Hepatocyte (in vitro differentiated cells): ENCODE results near the gene NMNAT3. TPM values are rescaled to one million over a fixed set of nuclear protein-coding genes. Genes with fewer than 3 reads are reported as not detected.
A peak's percentile ranks its signal among the peaks of the same experiment; 100 is the strongest.

Source experiments
- DNase-seq: peaks from one replicate; pipeline ENCODE4 v3.0.0-alpha.2; 2016; ENCODE audit warnings: low spot score
- H2AFZ ChIP-seq: fragments of 200-600 bp; sonication (generic); 2 replicates; pipeline ENCODE4 v1.6.0; 2016; ENCODE audit warnings: antibody characterized with exemption, mild to moderate bottlenecking
- H3K27ac ChIP-seq: fragments of 200-600 bp; sonication (generic); 2 replicates; pipeline ENCODE4 v1.5.1; 2016; ENCODE audit warnings: mild to moderate bottlenecking
- H3K27me3 ChIP-seq: fragments of 200-600 bp; sonication (generic); 2 replicates; pipeline ENCODE4 v1.6.1; 2016
- H3K36me3 ChIP-seq: fragments of 200-600 bp; sonication (generic); replicated peaks from 2 replicates; pipeline ENCODE4 v1.5.1; 2016; ENCODE audit warnings: low read depth; ENCODE audit not compliant: insufficient read depth
- H3K4me1 ChIP-seq: fragments of 200-600 bp; sonication (generic); 2 replicates; pipeline ENCODE4 v1.5.1; 2016; ENCODE audit warnings: mild to moderate bottlenecking, moderate library complexity; ENCODE audit not compliant: insufficient read depth
- H3K4me2 ChIP-seq: fragments of 200-600 bp; sonication (generic); 2 replicates; pipeline ENCODE4 v1.6.0; 2016
- H3K4me3 ChIP-seq: fragments of 200-600 bp; sonication (generic); 2 replicates; pipeline ENCODE4 v1.5.1; 2016; ENCODE audit warnings: mild to moderate bottlenecking
- H3K79me2 ChIP-seq: fragments of 200-600 bp; sonication (generic); 2 replicates; pipeline ENCODE4 v1.6.0; 2017; ENCODE audit warnings: mild to moderate bottlenecking
- H3K9me2 ChIP-seq: fragments of 200-600 bp; sonication (generic); replicated peaks from 2 replicates; pipeline ENCODE4 v1.6.0; 2017; ENCODE audit warnings: mild to moderate bottlenecking; ENCODE audit not compliant: insufficient read depth
- H3K9me3 ChIP-seq: fragments of 200-600 bp; sonication (generic); 2 replicates; pipeline ENCODE4 v1.5.1; 2016; ENCODE audit warnings: low read depth, mild to moderate bottlenecking
- H4K20me1 ChIP-seq: fragments of 200-600 bp; sonication (generic); 2 replicates; pipeline ENCODE4 v1.6.0; 2016; ENCODE audit warnings: mild to moderate bottlenecking; ENCODE audit not compliant: insufficient read depth, poor library complexity, severe bottlenecking
- EZH2 ChIP-seq: fragments of 200-600 bp; sonication (generic); IDR thresholded peaks from 2 replicates; pipeline ENCODE4 v1.6.1; 2016; ENCODE audit warnings: antibody characterized with exemption, mild to moderate bottlenecking, borderline replicate concordance
- EZH2phosphoT487 ChIP-seq: fragments of 200-600 bp; sonication (generic); IDR thresholded peaks from one replicate; pipeline ENCODE4 v1.6.1; 2018; ENCODE audit warnings: antibody characterized with exemption, mild to moderate bottlenecking, low read depth, moderate library complexity; ENCODE audit not compliant: unreplicated experiment, severe bottlenecking
- WGBS: methylation state at CpG from one replicate; pipeline ENCODE4 v1.1.6; 2016; ENCODE audit warnings: low lambda C conversion rate; ENCODE audit errors: missing lambda C conversion rate; 5-methylcytosine and 5-hydroxymethylcytosine counted together
- polyA plus RNA-seq: library from polyadenylated mRNA; unstranded; fragments of >200 nt; fragmentation: Nextera tagmentation; extraction: Ambion mirVana; gene quantifications from 2 replicates; pipeline ENCODE4 v1.2.1, GENCODE V29; 2016
- total RNA-seq: library from RNA; depleted of rRNA; stranded (reverse); fragments of >200 nt; gene quantifications from 2 replicates; pipeline ENCODE4 v1.2.3, GENCODE V29; 2014
- TF ChIP-seq, protein P1 (sequence below): fragments of 200-600 bp; sonication (generic); IDR thresholded peaks from 2 replicates; pipeline ENCODE4 v1.5.1; 2016; ENCODE audit warnings: antibody characterized with exemption, mild to moderate bottlenecking; ENCODE audit not compliant: poor library complexity

NMNAT3 gene
- total and polyA plus RNA-seq, 2 experiments from 2014 or later = 4.7 to 8.3 TPM

DNA sequence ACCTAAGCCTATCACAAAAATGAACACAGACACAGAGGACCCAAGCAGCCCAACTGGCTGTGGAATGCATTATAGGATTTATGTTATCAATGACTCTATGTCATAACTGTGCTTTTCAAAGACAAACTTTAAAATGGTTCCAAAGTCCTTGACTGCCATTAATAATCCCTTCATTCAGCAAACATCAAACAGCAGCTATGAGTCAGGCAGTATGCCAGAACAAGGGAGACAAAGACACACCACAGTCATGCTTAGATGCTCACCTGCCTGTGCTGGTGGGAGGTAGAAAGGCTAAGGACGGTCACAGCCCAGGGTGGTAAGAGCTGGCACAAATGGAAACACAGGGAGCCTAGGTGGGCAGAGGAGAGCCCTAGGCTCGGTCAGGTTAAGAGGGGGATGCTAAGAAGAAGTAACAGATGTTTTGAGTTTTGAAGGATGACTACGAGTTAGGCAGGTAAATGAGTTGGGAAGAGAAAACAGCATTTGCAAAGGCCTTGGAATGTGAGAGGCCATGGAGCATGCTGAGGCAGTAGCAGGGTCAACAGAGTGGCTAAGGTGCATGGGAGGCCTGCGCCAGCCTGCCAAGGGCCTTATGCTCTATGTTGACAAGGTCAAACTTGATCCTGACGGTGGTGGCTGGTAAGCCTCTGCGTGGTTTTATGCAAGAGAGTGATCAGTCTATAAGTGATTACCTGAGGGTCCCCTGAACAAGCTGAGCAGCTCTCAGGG is 23.0 kb downstream of the NMNAT3 start:
- Histone ChIP-seq H3K79me2 (no peaks in the 10 kb centered on the region), H3K4me1 (peaks cover 31% of the 10 kb centered on the region), H3K4me2 (peak overlapping the region; percentile 14), H3K27ac (peak overlapping the region; percentile 86), H2AFZ (no peak overlapping the region), H3K4me3 (no peak overlapping the region), H3K36me3 (no peaks in the 10 kb centered on the region), H3K9me3 (no peaks in the 10 kb centered on the region), H4K20me1 (no peaks in the 10 kb centered on the region), H3K9me2 (no peaks in the 10 kb centered on the region), H3K27me3 (no peaks in the 10 kb centered on the region)
- peak; percentile 66 for DNase-seq
- WGBS = 63% methylated on average over 6 of the region's 6 CpGs
- TF ChIP-seq, protein P1, sequence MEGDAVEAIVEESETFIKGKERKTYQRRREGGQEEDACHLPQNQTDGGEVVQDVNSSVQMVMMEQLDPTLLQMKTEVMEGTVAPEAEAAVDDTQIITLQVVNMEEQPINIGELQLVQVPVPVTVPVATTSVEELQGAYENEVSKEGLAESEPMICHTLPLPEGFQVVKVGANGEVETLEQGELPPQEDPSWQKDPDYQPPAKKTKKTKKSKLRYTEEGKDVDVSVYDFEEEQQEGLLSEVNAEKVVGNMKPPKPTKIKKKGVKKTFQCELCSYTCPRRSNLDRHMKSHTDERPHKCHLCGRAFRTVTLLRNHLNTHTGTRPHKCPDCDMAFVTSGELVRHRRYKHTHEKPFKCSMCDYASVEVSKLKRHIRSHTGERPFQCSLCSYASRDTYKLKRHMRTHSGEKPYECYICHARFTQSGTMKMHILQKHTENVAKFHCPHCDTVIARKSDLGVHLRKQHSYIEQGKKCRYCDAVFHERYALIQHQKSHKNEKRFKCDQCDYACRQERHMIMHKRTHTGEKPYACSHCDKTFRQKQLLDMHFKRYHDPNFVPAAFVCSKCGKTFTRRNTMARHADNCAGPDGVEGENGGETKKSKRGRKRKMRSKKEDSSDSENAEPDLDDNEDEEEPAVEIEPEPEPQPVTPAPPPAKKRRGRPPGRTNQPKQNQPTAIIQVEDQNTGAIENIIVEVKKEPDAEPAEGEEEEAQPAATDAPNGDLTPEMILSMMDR = no peak
- no peak for TF ChIP-seq EZH2
- no peak for TF ChIP-seq EZH2phosphoT487

- Histone ChIP-seq H3K79me2 (no peaks in the 10 kb centered on the region), H3K9me3 (no peaks in the 10 kb centered on the region), H3K36me3 (no peaks in the 10 kb centered on the region), H4K20me1 (no peaks in the 10 kb centered on the region), H2AFZ (no peak overlapping the region), H3K27me3 (no peaks in the 10 kb centered on the region), H3K4me3 (no peak overlapping the region), H3K27ac (peak overlapping the region; percentile 75), H3K9me2 (no peaks in the 10 kb centered on the region), H3K4me1 (peaks cover 31% of the 10 kb centered on the region), H3K4me2 (peak overlapping the region; percentile 15)
- WGBS = 71% methylated on average over 9 of the region's 9 CpGs
- TF ChIP-seq, protein P1 = no peak
- no peak for TF ChIP-seq EZH2
- no peak for TF ChIP-seq EZH2phosphoT487
- peak; percentile 23 for DNase-seq
Observed at GRCh38 chr3:139653582-139653981, 24.2 kb downstream of the NMNAT3 start.

- peak overlapping the region; percentile 75 for H3K27ac ChIP-seq
- WGBS = 78% methylated on average over 3 of the region's 3 CpGs
- no peaks in the 10 kb centered on the region for H3K9me2 ChIP-seq
- no peak for DNase-seq
- H3K4me2 ChIP-seq = no peak overlapping the region
- no peak overlapping the region for H3K4me3 ChIP-seq
- H3K79me2 ChIP-seq = no peaks in the 10 kb centered on the region
- H3K36me3 ChIP-seq = no peaks in the 10 kb centered on the region
- no peaks in the 10 kb centered on the region for H3K9me3 ChIP-seq
- H2AFZ ChIP-seq = no peak overlapping the region
- no peaks in the 10 kb centered on the region for H4K20me1 ChIP-seq
- H3K27me3 ChIP-seq = no peaks in the 10 kb centered on the region
- TF ChIP-seq, protein P1 = no peak
- TF ChIP-seq EZH2 (no peak), EZH2phosphoT487 (no peak)
- peaks cover 31% of the 10 kb centered on the region for H3K4me1 ChIP-seq
Observed at GRCh38 chr3:139652561-139652960, 25.2 kb downstream of the NMNAT3 start.
